Transverse colon (tissue), 4 donors: ENCODE results near the gene RCAN2. TPM values are rescaled to one million over a fixed set of nuclear protein-coding genes. Genes with fewer than 3 reads are reported as not detected.

Source experiments
- DNase-seq: peaks from one replicate; pipeline ENCODE4 v3.0.0-alpha.2; 2019
- H3K27ac ChIP-seq, 4 donors: fragments of 200-600 bp; sonication (generic); 2 replicates each; pipeline ENCODE4 v1.5.1; 2016 to 2018; ENCODE audit warnings: inconsistent platforms in 4 of 4
- H3K27me3 ChIP-seq: fragments of 200-600 bp; sonication (generic); 2 replicates; pipeline ENCODE4 v1.5.1; 2017; ENCODE audit warnings: inconsistent platforms
- H3K36me3 ChIP-seq, 4 donors: fragments of 200-600 bp; sonication (generic); 2 replicates each; pipeline ENCODE4 v1.5.1; 2017 to 2019; ENCODE audit warnings: inconsistent platforms in 4 of 4
- H3K4me1 ChIP-seq, 4 donors: fragments of 200-600 bp; sonication (generic); 2 replicates each; pipeline ENCODE4 v1.5.1; 2017 to 2020; ENCODE audit warnings: inconsistent platforms in 4 of 4
- H3K4me3 ChIP-seq, 4 donors: fragments of 200-600 bp; sonication (generic); 1 replicate in 1 of 4; 2 replicates in 3 of 4; pipeline versions ENCODE4 v1.5.1 to v1.6.1; 2017 to 2019; ENCODE audit warnings: inconsistent platforms in 4 of 4
- H3K9me3 ChIP-seq, 2 donors: fragments of 200-600 bp; sonication (generic); 2 replicates each; pipeline ENCODE4 v1.5.1; 2017 to 2019; ENCODE audit warnings: inconsistent platforms in 2 of 2
- EP300 ChIP-seq: sonication (generic); formaldehyde crosslinking; IDR thresholded peaks from one replicate; pipeline ENCODE4 v1.6.1; 2017; ENCODE audit warnings: antibody characterized with exemption, low read depth
- POLR2A ChIP-seq: fragments of 450-650 bp; IDR thresholded peaks from one replicate; pipeline ENCODE4 v1.6.1; 2016; ENCODE audit warnings: antibody characterized with exemption, mild to moderate bottlenecking, moderate library complexity
- POLR2AphosphoS5 ChIP-seq, 3 donors: sonication (generic); formaldehyde crosslinking; IDR thresholded peaks; one replicate each; pipeline ENCODE4 v1.6.1; 2016; ENCODE audit warnings: antibody characterized with exemption in 3 of 3
- WGBS, 2 donors: methylation state at CpG; one replicate each; pipeline ENCODE4 v1.1.5; 2018; ENCODE audit warnings: low coverage in 1 of 2; 5-methylcytosine and 5-hydroxymethylcytosine counted together
- in situ Hi-C, 4 donors: fragments of 200-750 bp; cut with MboI; loops; one replicate each; pipeline versions ENCODE4 v1.15.0 to v1.15.1; 2017; ENCODE audit warnings: low sequenced_read_pairs in 3 of 4, low pct_ligation_motif_present in 1 of 4, low pct_unique_long_range_greater_than_20kb in 1 of 4
- intact Hi-C: fragments of 100-400 bp; cut with DNase I; formaldehyde crosslinking; loops from one replicate; pipeline ENCODE4 v1.15.1; 2023; ENCODE audit warnings: low total_unique reads
- total RNA-seq, 4 donors: library from RNA; depleted of rRNA; stranded (reverse); fragments of >200 nt; gene quantifications; one replicate each; pipeline ENCODE4 v1.1.0, GENCODE V29; 2016
- TF ChIP-seq, protein P1 (sequence below), 5 experiments: fragments of 200-600 bp in 3 of 5; fragments of 450-650 bp in 2 of 5; sonication (generic) in 3 of 5; IDR thresholded peaks; 1 replicate in 2 of 5; 2 replicates in 3 of 5; pipeline ENCODE4 v1.5.1; 2016 to 2017; ENCODE audit warnings: antibody characterized with exemption in 5 of 5, inconsistent platforms in 3 of 5, mild to moderate bottlenecking in 2 of 5, moderate library complexity in 1 of 5

RCAN2 gene
- total RNA-seq, 4 donors from 2014 or later, result 1.9 to 9.5 (median 7.5) TPM

GRCh38 chr6:46215777-46216176 lies 275.5 kb downstream of the RCAN2 start:
- H3K36me3 ChIP-seq, result no peaks in the 10 kb centered on the region
- H3K27ac ChIP-seq, result no peak overlapping the region
- intact Hi-C loops (loop anchor here (10.0 kb wide), 1 partner anchor 199 kb away; no protein-coding TSS in a partner anchor), in situ Hi-C loops (loop anchor here in 3 of 4 donors (25.0 kb wide), 3 partner anchors 128 to 422 kb away; no protein-coding TSS in a partner anchor)
- no peak for DNase-seq
- H3K4me3 ChIP-seq, result no peak overlapping the region
- 84 to 92% methylated on average over 4 of the region's 4 CpGs for WGBS, 2 donors
- TF ChIP-seq POLR2A, result no peak
- TF ChIP-seq, protein P1, sequence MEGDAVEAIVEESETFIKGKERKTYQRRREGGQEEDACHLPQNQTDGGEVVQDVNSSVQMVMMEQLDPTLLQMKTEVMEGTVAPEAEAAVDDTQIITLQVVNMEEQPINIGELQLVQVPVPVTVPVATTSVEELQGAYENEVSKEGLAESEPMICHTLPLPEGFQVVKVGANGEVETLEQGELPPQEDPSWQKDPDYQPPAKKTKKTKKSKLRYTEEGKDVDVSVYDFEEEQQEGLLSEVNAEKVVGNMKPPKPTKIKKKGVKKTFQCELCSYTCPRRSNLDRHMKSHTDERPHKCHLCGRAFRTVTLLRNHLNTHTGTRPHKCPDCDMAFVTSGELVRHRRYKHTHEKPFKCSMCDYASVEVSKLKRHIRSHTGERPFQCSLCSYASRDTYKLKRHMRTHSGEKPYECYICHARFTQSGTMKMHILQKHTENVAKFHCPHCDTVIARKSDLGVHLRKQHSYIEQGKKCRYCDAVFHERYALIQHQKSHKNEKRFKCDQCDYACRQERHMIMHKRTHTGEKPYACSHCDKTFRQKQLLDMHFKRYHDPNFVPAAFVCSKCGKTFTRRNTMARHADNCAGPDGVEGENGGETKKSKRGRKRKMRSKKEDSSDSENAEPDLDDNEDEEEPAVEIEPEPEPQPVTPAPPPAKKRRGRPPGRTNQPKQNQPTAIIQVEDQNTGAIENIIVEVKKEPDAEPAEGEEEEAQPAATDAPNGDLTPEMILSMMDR (IDR thresholded peaks at IDR 0.05), result no peak
- no peak for TF ChIP-seq EP300
- TF ChIP-seq POLR2AphosphoS5 (IDR thresholded peaks at IDR 0.05), result no peak
- no peaks in the 10 kb centered on the region for H3K9me3 ChIP-seq
- no peaks in the 10 kb centered on the region for H3K4me1 ChIP-seq
- no peaks in the 10 kb centered on the region for H3K27me3 ChIP-seq

- WGBS, 2 donors, result 87% methylated on average over 6 of the region's 6 CpGs; no CpG with 5 or more reads in 1 of the 2 donors
- no peak overlapping the region for H3K4me3 ChIP-seq
- no peak for DNase-seq
- intact Hi-C loops, result loop anchor here (10.0 kb wide), 1 partner anchor 200 kb away; no protein-coding TSS in a partner anchor
- no peaks in the 10 kb centered on the region for H3K36me3 ChIP-seq
- no peaks in the 10 kb centered on the region for H3K27me3 ChIP-seq
- H3K4me1 ChIP-seq, result no peaks in the 10 kb centered on the region
- in situ Hi-C loops, result loop anchor here in 3 of 4 donors (25.0 kb wide), 3 partner anchors 128 to 422 kb away; no protein-coding TSS in a partner anchor
- TF ChIP-seq POLR2AphosphoS5 (IDR thresholded peaks at IDR 0.05), result no peak
- TF ChIP-seq, protein P1 (IDR thresholded peaks at IDR 0.05), result no peak
- no peak for TF ChIP-seq POLR2A
- no peak for TF ChIP-seq EP300
- H3K27ac ChIP-seq, result no peak overlapping the region
- no peaks in the 10 kb centered on the region for H3K9me3 ChIP-seq
Observed at GRCh38 chr6:46215213-46215612, 276.0 kb downstream of the RCAN2 start.

DNA sequence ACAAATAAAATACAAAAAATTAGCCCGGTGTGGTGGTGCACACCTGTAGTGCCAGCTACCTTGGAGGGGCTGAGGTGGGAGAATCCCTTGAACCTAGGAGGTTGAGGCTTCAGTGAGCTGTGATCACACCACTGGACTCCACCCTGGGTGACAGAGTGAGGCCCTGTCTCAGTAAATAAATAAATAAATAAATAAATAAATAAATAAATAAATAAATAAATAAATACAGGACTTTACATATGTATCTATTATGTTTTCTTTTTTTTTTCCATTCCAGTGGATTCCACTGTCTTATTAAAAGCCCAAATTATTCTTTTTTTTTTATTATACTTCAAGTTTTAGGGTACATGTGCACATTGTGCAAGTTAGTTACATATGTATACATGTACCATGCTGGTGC lies 279.3 kb downstream of the RCAN2 start:
- intact Hi-C loops, result loop anchor here (10.0 kb wide), 1 partner anchor 203 kb away; no protein-coding TSS in a partner anchor
- Histone ChIP-seq H3K27ac (no peak overlapping the region), H3K27me3 (no peaks in the 10 kb centered on the region), H3K4me1 (no peaks in the 10 kb centered on the region), H3K9me3 (no peaks in the 10 kb centered on the region), H3K36me3 (no peaks in the 10 kb centered on the region), H3K4me3 (no peak overlapping the region)
- in situ Hi-C loops, result loop anchor here in 3 of 4 donors (25.0 kb wide), 3 partner anchors 125 to 425 kb away; no protein-coding TSS in a partner anchor
- 95 to 100% methylated on average over 1 of the region's 1 CpG for WGBS, 2 donors
- TF ChIP-seq, protein P1 (IDR thresholded peaks at IDR 0.05), result no peak
- TF ChIP-seq POLR2AphosphoS5 (IDR thresholded peaks at IDR 0.05), result no peak
- no peak for DNase-seq

- DNase-seq, result no peak
- WGBS, 2 donors, result 76 to 83% methylated on average over 5 of the region's 5 CpGs
- Histone ChIP-seq H3K4me1 (no peaks in the 10 kb centered on the region), H3K27me3 (no peaks in the 10 kb centered on the region), H3K36me3 (no peaks in the 10 kb centered on the region), H3K4me3 (no peak overlapping the region), H3K27ac (no peak overlapping the region), H3K9me3 (no peaks in the 10 kb centered on the region)
- intact Hi-C loops (loop anchor here (10.0 kb wide), 1 partner anchor 205 kb away; no protein-coding TSS in a partner anchor), in situ Hi-C loops (loop anchor here in 3 of 4 donors (25.0 kb wide), 3 partner anchors 123 to 427 kb away; no protein-coding TSS in a partner anchor)
- TF ChIP-seq POLR2A, result no peak
- TF ChIP-seq EP300, result no peak
Observed at GRCh38 chr6:46210294-46210693, 281.0 kb downstream of the RCAN2 start.

DNA sequence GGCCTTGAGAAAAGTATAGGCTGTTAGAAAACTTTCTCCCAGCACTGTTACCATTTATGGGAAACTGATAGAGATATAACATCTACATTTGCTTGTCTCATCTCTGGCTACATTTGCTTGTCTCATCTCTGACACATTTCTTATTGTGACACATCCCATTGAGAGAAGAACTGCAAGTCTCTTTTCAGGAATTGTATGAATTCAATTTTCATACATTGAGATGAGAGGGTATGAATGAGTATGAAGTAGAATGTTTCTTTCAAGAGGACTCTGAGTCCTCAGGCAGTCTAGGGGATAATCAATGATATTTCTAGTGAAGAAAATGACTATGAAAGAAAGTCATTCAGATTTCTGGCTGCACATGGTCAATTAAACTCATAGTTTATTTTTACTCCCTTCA lies 282.9 kb downstream of the RCAN2 start:
- TF ChIP-seq, protein P1 (IDR thresholded peaks at IDR 0.05), result no peak
- no peak for TF ChIP-seq EP300
- TF ChIP-seq POLR2AphosphoS5 (IDR thresholded peaks at IDR 0.05), result no peak
- TF ChIP-seq POLR2A, result no peak
- no peaks in the 10 kb centered on the region for H3K27me3 ChIP-seq
- no peak overlapping the region for H3K4me3 ChIP-seq
- DNase-seq, result no peak
- H3K9me3 ChIP-seq, result no peaks in the 10 kb centered on the region
- intact Hi-C loops (no loop called here), in situ Hi-C loops (loop anchor here in 3 of 4 donors (25.0 kb wide), 3 partner anchors 121 to 429 kb away; no protein-coding TSS in a partner anchor)
- H3K27ac ChIP-seq, result no peak overlapping the region
- no peaks in the 10 kb centered on the region for H3K4me1 ChIP-seq
- no peaks in the 10 kb centered on the region for H3K36me3 ChIP-seq
